Measurements from ENCODE around the gene SCT.

- TF ChIP-seq EZH2phosphoT487 (IDR thresholded peaks at IDR 0.05; ENCODE audit: insufficient read depth, low read depth) (no peak), EZH2 (IDR thresholded peaks at IDR 0.05; ENCODE audit: insufficient read depth, poor library complexity, severe bottlenecking) (no peak)
Measured at GRCh38 chr11:593347-593746, 33.6 kb downstream of the SCT start.

All from GM23248 (cell line).